ENCODE results near the gene API5.
A peak's percentile ranks its signal among the peaks of the same experiment; 100 is the strongest.
"Not testable (repeated sequence)": the region's sequence is repeated elsewhere in the genome, so short reads cannot be mapped to it uniquely, and the experiment has no call there.

Gene API5

GRCh38 chr11:43311791-43312607 lies at the start of gene API5:
Gene API5 (plus strand): TSS chr11:43311996. CDS start chr11:43312128, 132 bp downstream.
- peak; percentile 86 to 92 for DNase-seq

GRCh38 chr11:43267856-43268580 lies 43.8 kb upstream of the API5 start:
- peak in 1 of 2 donors; percentile 25 for DNase-seq

- DNase-seq = no peak
Observed at GRCh38 chr11:43268786-43269185, 43.0 kb upstream of the API5 start.

- DNase-seq = no peak
Observed at GRCh38 chr11:43269254-43269918, 42.4 kb upstream of the API5 start.

GRCh38 chr11:43270468-43270867 lies 41.3 kb upstream of the API5 start:
- DNase-seq = no peak

- peak in 1 of 2 donors; percentile 28 for DNase-seq
Observed at GRCh38 chr11:43278193-43278956, 33.4 kb upstream of the API5 start.

GRCh38 chr11:43282607-43283440 lies 29.0 kb upstream of the API5 start:
- DNase-seq = peak in 1 of 2 donors; percentile 9

GRCh38 chr11:43285826-43286225 lies 26.0 kb upstream of the API5 start:
- DNase-seq = no peak

GRCh38 chr11:43289368-43289767 lies 22.4 kb upstream of the API5 start:
- no peak for DNase-seq

- no peak for DNase-seq
Observed at GRCh38 chr11:43298397-43298796, 13.4 kb upstream of the API5 start.

GRCh38 chr11:43315966-43316365 lies 4.2 kb downstream of the API5 start:
- DNase-seq = no peak

GRCh38 chr11:43316451-43316850 lies 4.7 kb downstream of the API5 start:
- no peak for DNase-seq

- no peak for DNase-seq
Observed at GRCh38 chr11:43327987-43328386, 16.2 kb downstream of the API5 start.

- no peak for DNase-seq
Observed at GRCh38 chr11:43328482-43328881, 16.7 kb downstream of the API5 start.

- DNase-seq = no peak
Observed at GRCh38 chr11:43341159-43341558, 29.4 kb downstream of the API5 start.

- not testable (repeated sequence) for DNase-seq
Observed at GRCh38 chr11:43351426-43351825, 39.6 kb downstream of the API5 start.

GRCh38 chr11:43354311-43354710 lies 42.5 kb downstream of the API5 start:
- no peak for DNase-seq

GRCh38 chr11:43356336-43356735 lies 44.5 kb downstream of the API5 start:
- no peak for DNase-seq

GRCh38 chr11:43358279-43358800 lies 46.5 kb downstream of the API5 start:
- no peak for DNase-seq

- DNase-seq = peak; percentile 91 to 94
Observed at GRCh38 chr11:43358801-43359421, 47.1 kb downstream of the API5 start, which contains the start of gene TTC17. Gene TTC17 (plus strand): TSS chr11:43358920. CDS start chr11:43358955, 35 bp downstream.

- no peak for DNase-seq
Observed at GRCh38 chr11:43359422-43359818, 47.6 kb downstream of the API5 start.
